Measurements from ENCODE around the gene SUPT6H.

The SUPT6H gene

DNA sequence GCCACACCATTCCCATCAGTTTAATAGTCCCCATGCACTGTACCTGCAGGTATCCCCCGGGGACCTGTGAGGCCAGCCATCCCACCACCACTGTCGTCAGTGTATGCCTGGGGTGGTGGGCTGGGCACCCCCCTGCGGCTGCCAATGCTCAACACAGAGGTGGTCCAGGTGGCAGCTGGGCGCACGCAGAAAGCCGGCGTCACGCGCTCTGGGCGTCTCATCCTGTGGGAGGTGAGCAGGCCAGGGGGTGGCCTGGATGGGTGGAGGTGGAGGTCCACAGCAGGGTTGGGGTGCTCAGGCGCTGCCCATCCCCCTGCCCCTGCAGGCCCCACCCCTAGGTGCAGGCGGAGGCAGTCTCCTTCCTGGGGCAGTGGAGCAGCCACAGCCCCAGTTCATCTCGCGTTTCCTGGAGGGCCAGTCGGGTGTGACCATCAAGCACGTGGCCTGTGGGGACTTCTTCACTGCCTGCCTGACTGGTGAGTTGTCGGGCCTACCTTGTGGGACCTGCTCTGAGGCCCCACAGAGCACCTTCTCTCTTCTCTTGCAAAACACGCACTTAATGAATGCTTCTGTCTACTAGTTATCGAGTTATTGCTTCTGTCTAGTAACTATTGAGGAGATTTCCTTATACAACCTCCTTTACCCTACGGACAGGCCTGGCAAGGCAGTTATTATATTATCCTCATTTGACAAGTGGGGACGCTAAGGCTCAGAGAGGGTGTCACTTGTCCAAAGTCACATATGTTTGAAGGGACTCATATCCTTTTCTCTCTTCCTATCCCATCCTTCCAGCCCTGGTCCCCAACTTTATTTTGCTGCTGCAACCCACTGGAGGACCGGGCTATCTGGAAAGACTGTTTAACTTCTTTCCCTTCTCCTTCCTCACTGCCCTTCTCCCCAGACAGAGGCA is 76.0 kb downstream of the SUPT6H start:
- DNase-seq (ENCODE audit: low read depth in 2 of 2) = no peak

DNA sequence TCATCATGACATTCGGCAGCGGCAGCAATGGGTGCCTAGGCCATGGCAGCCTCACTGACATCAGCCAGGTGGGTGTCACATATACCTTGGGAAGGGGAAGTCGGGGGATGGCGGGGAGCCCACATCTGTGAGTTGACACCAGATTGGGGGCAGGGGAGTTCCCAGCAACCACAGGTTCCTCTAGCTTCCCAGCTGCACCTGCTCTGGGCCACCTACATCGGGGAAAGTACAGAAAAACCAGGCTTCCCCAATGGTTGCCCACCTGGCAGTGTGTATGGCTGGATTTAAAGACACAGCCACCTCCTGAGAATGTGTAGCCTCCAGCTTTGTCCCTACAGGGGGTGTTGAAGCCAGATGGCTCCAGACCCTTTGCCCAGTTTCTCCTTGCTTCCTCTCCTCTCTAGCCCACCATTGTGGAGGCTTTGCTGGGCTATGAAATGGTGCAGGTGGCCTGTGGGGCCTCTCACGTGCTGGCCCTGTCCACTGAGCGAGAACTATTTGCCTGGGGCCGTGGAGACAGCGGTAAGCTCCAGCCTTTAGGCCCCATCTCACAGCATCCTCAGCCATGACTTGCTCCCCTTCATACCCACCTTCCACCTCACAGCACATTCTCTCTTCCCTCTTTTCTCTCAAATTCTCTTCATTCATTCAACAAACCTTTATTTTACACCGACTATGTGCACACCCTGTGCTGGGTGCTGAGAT is 76.8 kb downstream of the SUPT6H start:
- peak; percentile 52 to 77 for DNase-seq (ENCODE audit: low read depth in 2 of 2)

DNA sequence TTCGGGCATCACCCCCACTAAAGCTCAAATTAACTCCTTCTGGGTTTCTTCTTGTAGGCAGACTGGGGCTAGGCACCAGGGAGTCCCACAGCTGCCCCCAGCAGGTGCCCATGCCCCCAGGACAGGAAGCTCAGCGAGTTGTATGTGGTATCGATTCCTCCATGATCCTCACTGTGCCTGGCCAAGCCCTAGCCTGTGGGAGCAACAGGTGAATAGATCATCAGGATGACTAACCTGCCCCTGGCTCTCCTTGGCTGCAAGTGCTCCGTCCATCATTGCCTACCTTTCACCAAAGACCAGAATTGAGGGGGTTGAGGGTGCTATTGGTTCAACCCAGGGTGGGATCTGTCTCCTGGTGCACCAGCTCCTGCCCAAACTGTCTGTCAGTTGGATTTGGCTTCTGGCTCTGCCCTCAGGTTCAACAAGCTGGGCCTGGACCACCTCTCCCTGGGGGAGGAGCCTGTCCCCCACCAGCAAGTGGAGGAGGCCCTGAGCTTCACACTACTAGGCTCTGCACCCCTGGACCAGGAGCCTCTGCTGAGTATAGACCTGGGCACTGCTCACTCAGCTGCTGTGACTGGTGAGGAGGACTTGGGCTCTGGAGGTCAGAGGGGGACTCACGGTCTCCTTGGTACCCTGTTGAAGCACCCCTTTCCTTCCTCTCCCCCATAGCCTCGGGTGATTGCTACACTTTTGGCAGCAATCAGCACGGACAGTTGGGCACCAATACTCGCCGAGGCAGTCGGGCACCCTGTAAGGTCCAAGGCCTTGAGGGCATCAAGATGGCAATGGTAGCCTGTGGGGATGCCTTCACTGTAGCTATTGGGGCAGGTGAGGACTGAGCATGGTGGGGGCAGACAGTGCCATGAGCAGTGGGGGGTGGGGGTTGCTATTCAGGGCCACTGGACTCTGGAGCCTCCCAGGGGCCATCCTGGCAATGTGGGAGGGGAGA is 78.7 kb downstream of the SUPT6H start:
- no peak for DNase-seq (ENCODE audit: low read depth in 2 of 2)

DNA sequence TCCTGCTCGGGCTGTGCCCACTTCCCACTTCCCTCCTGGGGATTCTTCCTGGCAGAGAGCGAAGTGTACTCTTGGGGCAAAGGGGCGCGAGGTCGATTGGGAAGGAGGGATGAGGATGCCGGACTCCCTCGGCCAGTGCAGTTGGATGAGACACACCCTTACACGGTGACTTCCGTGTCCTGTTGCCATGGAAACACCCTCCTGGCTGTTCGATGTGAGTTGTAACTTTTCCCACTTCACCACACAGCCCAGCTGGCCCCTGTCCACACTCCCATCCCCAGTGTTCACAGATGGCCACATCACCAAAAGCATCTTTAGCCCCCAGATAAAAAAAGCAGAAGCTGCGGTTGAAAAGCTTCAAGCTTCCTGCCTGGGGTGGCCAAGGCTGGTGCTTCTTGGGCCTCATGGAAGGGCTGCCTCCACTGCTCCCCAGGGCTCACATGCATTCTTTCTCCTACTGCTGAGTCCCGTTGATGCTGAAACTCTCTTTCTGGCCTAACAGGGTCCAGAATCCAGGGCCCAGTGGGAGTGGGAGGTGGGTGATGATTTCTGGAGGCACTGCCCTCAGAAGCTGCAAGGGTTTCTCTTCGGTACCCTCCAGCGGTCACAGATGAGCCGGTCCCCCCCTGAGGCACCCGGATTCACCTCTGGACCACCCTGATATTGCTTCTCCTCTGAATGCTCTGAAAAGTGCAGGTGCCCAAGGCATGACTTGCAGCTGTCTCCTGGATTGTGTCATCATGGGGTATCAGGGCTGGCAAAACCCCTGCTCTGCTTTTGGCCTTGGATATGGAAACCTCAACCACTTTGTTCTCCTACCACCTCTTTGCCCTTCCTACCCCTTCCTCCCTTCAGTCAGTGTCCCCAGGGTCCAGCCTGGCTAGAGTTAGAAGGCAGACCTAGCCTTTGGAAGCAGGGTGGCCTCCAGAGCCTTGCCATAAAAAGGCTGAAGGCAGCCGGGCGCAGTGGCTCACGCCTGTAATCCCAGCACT is 79.6 kb downstream of the SUPT6H start:
- DNase-seq (ENCODE audit: low read depth in 2 of 2) = no peak

DNA sequence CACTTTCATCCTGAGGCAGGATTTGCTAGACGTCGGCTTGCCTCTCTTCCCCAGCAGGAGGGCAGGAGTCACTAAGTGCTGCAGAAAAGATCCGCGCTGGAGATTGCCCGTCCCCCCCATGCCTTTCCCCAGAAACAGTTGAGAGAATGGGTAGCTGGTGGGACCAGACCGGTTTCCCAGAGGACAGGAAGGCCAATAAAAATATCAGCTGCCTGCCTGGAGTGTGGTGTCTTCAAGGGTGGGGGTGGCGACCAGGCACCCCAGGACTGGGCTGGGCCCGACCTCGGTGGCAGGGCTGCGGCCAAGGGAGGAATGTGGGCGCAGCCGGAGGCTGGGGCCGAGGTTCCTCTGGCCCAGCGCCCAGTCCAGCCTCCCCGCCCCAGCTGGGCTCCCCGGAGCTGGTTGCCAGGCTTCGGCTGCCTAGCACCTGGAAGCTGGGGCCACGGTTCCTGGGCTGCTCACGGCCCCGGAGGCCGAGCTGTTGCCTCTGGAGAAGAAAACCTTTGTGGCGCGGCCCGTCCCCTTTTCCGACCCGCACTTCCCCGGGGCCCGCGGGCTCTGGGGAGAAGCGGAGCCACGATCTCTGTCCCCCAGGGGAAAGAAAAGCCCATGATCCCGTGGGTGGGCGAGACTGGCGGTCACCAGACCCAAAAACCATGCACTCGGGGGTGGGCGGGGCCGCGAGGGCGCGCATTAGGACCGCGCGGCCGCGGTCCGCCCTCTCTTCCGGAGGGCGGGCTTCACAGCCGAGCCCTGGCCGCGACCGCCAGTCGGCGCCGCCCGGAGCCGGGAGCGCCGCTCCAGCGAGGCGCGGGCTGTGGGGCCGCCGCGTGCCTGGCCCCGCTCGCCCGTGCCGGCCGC is 81.5 kb downstream of the SUPT6H start, which contains the start of gene TRAF4:
TRAF4 (plus strand) TSS at position 769 of the 861 bp plus-strand sequence. CDS start 102 bp downstream, outside the sequence.
- DNase-seq (ENCODE audit: low read depth in 2 of 2) = peak; percentile 60 to 65

DNA sequence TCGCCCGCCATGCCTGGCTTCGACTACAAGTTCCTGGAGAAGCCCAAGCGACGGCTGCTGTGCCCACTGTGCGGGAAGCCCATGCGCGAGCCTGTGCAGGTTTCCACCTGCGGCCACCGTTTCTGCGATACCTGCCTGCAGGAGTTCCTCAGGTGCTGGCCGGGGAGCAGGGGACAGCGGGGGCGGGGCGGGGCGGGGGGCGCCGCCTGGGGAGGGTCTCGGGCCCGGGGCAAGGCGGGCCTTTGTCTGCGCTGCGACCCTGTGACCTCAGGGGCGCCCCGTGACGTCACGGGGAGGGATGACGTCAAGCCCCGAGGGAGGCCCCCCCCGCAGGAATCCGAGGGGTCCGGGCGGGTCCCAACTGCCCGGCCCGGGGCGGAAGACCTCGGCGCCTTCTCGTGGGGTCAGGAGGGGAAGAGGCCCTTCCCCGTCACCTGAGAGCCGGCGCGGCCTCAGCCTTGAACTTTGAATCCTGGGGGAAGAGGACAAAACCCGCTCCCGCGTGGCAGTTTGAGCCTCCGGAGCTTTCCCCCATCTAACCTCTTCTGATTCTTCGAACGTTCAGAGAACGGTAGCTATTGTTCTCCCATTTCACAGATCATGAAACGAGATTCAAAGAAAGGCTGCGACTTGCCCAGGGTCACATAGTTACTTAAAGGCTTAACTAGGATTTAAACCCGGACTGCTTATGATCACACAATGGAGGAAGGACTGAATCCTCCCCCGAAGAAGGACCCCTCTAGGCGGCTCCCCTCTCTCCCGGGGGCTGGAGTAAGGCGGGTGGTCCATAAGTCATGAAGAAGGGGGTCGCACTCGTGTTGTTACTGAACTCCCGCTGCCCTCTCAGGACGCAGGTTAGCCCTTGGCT is 82.3 kb downstream of the SUPT6H start:
- DNase-seq (ENCODE audit: low read depth in 2 of 2) = peak; percentile 37 to 54

DNA sequence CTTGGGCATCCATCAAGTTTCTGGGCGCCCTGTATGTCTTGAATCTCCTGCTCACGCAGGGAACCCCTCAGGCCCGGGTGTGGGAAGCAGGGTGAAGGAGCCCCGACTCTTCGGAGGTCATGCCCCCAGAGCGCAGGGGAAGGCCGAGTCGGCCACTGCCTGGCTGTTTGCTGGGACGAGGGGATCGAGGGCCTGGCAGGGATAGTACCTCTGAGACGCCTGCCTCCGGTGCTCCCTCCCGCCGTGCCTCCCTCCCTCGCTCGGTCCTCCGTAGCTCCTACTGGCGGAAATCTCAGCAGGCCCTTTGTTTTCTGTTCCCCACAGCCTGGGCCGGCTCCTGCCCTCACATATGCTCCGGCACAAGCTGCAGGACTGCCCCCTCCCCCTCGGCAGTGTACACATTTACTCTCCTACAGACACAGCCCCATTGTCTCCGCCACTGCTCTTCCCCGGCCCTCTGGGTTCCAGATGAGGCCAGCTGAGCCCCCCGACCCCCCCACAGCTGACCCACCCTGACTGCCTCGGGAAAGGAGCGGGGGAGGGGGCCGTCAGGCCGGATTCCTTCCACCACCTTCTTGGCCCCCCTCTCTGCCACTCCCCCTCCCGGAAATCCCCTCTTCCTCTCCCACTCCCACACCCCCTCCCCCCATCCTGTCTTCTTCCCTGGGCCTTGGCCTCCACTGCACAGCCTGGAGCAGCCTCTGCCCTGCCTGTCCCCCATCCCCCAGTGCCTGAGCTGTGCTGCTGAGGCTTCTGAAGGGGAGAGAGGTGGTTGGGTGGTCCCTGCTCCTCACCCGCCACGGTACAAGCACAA is 83.2 kb downstream of the SUPT6H start:
- no peak for DNase-seq (ENCODE audit: low read depth in 2 of 2)

DNA sequence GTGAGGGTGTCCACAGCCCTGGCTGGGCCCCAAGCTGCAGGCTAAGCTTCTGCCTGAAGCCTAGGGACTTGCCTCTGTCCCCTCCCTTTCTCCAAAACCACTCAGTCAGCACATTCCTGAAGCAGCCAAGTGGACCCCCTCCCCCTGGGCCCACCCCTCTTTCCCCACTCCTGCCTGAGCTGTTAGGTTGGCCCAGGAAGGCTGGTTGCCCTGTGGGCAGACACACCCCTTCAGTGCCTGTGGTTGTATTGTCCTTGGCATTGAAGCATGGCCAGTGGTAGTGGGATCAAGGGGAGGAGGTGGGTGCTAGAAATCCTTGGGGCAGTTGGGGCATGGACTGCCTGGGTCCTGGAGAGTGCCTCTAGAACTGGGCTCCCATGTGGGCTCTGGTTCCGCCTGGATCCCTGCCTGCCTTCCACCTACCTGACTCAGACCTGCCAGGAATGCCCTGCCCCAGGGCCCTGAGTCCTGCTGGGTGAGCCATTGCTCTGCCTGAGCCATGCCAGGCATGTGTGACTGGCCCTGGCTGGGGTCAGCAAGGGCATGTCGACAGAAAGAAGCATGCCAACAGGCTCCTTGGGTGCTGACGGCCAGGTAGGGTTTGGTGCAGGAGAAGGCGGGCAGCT is 83.9 kb downstream of the SUPT6H start:
- no peak for DNase-seq (ENCODE audit: low read depth in 2 of 2)

DNA sequence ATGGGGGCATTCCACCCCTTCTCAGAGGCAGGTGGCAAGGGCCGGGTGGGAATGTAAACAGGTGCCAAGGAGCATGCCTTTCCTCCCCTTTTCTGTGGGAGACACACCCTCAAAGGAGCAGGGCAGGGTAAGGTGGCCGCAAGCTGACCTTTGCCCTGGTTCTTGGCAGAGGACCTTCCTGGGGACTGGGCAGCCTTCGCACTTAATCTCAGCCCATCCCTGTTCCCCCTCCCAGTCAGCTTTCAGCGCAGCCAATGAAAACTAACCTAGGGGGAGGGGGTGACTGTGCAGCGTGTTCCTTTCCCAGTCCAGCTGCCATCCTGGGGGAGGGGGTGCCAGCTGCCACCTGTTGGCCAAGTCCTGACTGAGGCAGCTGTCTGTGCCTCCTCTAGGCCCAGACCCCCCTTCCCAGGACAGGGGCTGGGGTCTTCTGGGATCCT is 84.6 kb downstream of the SUPT6H start:
- DNase-seq (ENCODE audit: low read depth in 2 of 2) = no peak

DNA sequence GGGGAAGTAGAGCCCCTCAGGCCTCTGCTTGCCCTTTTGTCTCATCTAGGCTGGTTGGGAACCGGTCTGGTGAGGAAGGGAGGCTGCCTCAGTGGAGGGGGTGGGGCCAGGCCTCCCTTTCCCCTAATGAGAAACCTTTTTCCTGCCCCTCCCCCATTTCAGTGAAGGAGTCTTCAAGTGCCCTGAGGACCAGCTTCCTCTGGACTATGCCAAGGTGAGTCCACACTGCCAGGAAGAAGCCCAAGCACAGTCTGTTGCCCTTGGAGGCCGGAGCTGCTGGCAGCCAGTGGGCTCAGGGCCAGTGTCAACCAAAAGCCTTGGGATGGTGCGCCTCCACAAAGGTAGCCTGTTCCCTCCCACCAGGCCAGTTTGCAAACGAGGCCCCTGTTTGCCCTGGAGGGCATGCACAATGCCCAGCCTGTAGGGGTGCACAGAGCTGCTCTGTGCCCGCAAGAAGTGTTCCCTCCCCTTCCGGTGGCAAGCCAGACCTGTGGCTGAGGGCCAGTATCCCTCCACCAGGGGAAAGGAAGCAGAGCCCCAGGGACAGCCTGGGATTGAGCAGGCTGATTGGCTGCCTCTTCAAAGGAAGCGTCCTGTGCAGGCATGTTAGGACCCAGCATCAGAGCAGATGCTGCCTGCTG is 85.2 kb downstream of the SUPT6H start:
- no peak for DNase-seq (ENCODE audit: low read depth in 2 of 2)

DNA sequence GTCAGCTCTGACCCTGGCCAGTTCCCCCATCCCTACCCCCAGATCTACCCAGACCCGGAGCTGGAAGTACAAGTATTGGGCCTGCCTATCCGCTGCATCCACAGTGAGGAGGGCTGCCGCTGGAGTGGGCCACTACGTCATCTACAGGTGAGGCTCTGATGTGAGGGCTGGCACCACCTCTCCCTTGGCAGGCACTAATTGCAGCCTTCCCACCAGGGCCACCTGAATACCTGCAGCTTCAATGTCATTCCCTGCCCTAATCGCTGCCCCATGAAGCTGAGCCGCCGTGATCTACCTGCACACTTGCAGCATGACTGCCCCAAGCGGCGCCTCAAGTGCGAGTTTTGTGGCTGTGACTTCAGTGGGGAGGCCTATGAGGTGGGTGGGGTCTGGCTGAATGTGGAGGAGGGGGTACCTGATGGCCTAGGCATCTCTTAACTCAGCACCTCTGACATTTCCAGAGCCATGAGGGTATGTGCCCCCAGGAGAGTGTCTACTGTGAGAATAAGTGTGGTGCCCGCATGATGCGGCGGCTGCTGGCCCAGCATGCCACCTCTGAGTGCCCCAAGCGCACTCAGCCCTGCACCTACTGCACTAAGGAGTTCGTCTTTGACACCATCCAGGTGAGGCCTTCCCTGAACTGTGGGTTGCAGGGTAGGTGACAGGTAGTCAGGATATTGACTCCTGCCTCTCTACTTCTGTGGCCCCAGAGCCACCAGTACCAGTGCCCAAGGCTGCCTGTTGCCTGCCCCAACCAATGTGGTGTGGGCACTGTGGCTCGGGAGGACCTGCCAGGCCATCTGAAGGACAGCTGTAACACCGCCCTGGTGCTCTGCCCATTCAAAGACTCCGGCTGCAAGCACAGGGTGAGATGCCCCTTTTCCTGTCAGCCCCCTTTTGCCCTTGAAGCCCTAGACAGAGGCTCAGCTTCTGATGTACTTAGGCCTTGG is 86.1 kb downstream of the SUPT6H start:
- no peak for DNase-seq (ENCODE audit: low read depth in 2 of 2)

DNA sequence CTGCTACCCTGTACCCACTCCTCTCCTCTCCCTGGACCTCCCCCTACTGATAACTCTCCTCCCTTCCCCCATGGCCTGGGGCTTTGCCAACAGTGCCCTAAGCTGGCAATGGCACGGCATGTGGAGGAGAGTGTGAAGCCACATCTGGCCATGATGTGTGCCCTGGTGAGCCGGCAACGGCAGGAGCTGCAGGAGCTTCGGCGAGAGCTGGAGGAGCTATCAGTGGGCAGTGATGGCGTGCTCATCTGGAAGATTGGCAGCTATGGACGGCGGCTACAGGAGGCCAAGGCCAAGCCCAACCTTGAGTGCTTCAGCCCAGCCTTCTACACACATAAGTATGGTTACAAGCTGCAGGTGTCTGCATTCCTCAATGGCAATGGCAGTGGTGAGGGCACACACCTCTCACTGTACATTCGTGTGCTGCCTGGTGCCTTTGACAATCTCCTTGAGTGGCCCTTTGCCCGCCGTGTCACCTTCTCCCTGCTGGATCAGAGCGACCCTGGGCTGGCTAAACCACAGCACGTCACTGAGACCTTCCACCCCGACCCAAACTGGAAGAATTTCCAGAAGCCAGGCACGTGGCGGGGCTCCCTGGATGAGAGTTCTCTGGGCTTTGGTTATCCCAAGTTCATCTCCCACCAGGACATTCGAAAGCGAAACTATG is 87.0 kb downstream of the SUPT6H start:
- DNase-seq (ENCODE audit: low read depth in 2 of 2) = no peak

DNA sequence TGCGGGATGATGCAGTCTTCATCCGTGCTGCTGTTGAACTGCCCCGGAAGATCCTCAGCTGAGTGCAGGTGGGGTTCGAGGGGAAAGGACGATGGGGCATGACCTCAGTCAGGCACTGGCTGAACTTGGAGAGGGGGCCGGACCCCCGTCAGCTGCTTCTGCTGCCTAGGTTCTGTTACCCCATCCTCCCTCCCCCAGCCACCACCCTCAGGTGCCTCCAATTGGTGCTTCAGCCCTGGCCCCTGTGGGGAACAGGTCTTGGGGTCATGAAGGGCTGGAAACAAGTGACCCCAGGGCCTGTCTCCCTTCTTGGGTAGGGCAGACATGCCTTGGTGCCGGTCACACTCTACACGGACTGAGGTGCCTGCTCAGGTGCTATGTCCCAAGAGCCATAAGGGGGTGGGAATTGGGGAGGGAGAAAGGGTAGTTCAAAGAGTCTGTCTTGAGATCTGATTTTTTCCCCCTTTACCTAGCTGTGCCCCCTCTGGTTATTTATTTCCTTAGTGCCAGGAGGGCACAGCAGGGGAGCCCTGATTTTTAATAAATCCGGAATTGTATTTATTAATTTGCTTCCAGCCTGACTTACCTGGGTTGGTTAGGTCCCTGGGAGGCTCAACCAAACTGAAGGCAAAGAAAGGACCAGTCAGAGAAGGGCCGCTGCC is 87.6 kb downstream of the SUPT6H start:
- DNase-seq (ENCODE audit: low read depth in 2 of 2) = no peak
